Transverse colon (tissue), 4 donors: ENCODE measurements around the gene GPR18. TPM values are rescaled to one million over a fixed set of nuclear protein-coding genes. Genes with fewer than 3 reads are reported as not detected.

Experiments
- DNase-seq: peaks from one replicate; pipeline ENCODE4 v3.0.0-alpha.2; 2019
- H3K27ac ChIP-seq, 4 donors: fragments of 200-600 bp; sonication (generic); 2 replicates each; pipeline ENCODE4 v1.5.1; 2016 to 2018; ENCODE audit warnings: inconsistent platforms in 4 of 4
- H3K27me3 ChIP-seq: fragments of 200-600 bp; sonication (generic); 2 replicates; pipeline ENCODE4 v1.5.1; 2017; ENCODE audit warnings: inconsistent platforms
- H3K36me3 ChIP-seq, 4 donors: fragments of 200-600 bp; sonication (generic); 2 replicates each; pipeline ENCODE4 v1.5.1; 2017 to 2019; ENCODE audit warnings: inconsistent platforms in 4 of 4
- H3K4me1 ChIP-seq, 4 donors: fragments of 200-600 bp; sonication (generic); 2 replicates each; pipeline ENCODE4 v1.5.1; 2017 to 2020; ENCODE audit warnings: inconsistent platforms in 4 of 4
- H3K4me3 ChIP-seq, 4 donors: fragments of 200-600 bp; sonication (generic); 1 replicate in 1 of 4; 2 replicates in 3 of 4; pipeline versions ENCODE4 v1.5.1 to v1.6.1; 2017 to 2019; ENCODE audit warnings: inconsistent platforms in 4 of 4
- H3K9me3 ChIP-seq, 2 donors: fragments of 200-600 bp; sonication (generic); 2 replicates each; pipeline ENCODE4 v1.5.1; 2017 to 2019; ENCODE audit warnings: inconsistent platforms in 2 of 2
- CTCF ChIP-seq, 5 experiments: fragments of 200-600 bp in 3 of 5; fragments of 450-650 bp in 2 of 5; sonication (generic) in 3 of 5; IDR thresholded peaks; 1 replicate in 2 of 5; 2 replicates in 3 of 5; pipeline ENCODE4 v1.5.1; 2016 to 2017; ENCODE audit warnings: antibody characterized with exemption in 5 of 5, inconsistent platforms in 3 of 5, mild to moderate bottlenecking in 2 of 5, moderate library complexity in 1 of 5
- EP300 ChIP-seq: sonication (generic); formaldehyde crosslinking; IDR thresholded peaks from one replicate; pipeline ENCODE4 v1.6.1; 2017; ENCODE audit warnings: antibody characterized with exemption, low read depth
- POLR2A ChIP-seq: fragments of 450-650 bp; IDR thresholded peaks from one replicate; pipeline ENCODE4 v1.6.1; 2016; ENCODE audit warnings: antibody characterized with exemption, mild to moderate bottlenecking, moderate library complexity
- POLR2AphosphoS5 ChIP-seq, 3 donors: sonication (generic); formaldehyde crosslinking; IDR thresholded peaks; one replicate each; pipeline ENCODE4 v1.6.1; 2016; ENCODE audit warnings: antibody characterized with exemption in 3 of 3
- WGBS, 2 donors: methylation state at CpG; one replicate each; pipeline ENCODE4 v1.1.5; 2018; ENCODE audit warnings: low coverage in 1 of 2; 5-methylcytosine and 5-hydroxymethylcytosine counted together
- in situ Hi-C, 4 donors: fragments of 200-750 bp; cut with MboI; loops; one replicate each; pipeline versions ENCODE4 v1.15.0 to v1.15.1; 2017; ENCODE audit warnings: low sequenced_read_pairs in 3 of 4, low pct_ligation_motif_present in 1 of 4, low pct_unique_long_range_greater_than_20kb in 1 of 4
- intact Hi-C: fragments of 100-400 bp; cut with DNase I; formaldehyde crosslinking; loops from one replicate; pipeline ENCODE4 v1.15.1; 2023; ENCODE audit warnings: low total_unique reads
- total RNA-seq, 4 donors: library from RNA; depleted of rRNA; stranded (reverse); fragments of >200 nt; gene quantifications; one replicate each; pipeline ENCODE4 v1.1.0, GENCODE V29; 2016

GPR18 gene
- total RNA-seq, 4 donors from 2014 or later: 0.41 to 0.48 TPM; not detected in 2

GRCh38 chr13:99273128-99273527, 14.9 kb upstream of the GPR18 start:
- peaks cover 0 to 10% of the 10 kb centered on the region in 2 donors for H3K9me3 ChIP-seq
- intact Hi-C loops: no loop called here
- H3K27ac ChIP-seq: no peak overlapping the region
- TF ChIP-seq EP300: no peak
- no peak for TF ChIP-seq POLR2A
- no peak for TF ChIP-seq POLR2AphosphoS5 (IDR thresholded peaks at IDR 0.05)
- no peak for TF ChIP-seq CTCF (IDR thresholded peaks at IDR 0.05)
- in situ Hi-C loops: loop anchor here in 3 of 4 donors (5.0 to 10.0 kb wide), 2 partner anchors 162 to 164 kb away; no protein-coding TSS in a partner anchor
- no peaks in the 10 kb centered on the region for H3K36me3 ChIP-seq
- peaks cover 0 to 4% (median under 1%) of the 10 kb centered on the region in 4 donors for H3K4me1 ChIP-seq
- WGBS, 2 donors: 98 to 100% methylated on average over 2 of the region's 2 CpGs
- H3K4me3 ChIP-seq: no peak overlapping the region
- H3K27me3 ChIP-seq: no peaks in the 10 kb centered on the region
- DNase-seq: no peak

GRCh38 chr13:99272481-99272880, 14.3 kb upstream of the GPR18 start:
- H3K27ac ChIP-seq: no peak overlapping the region
- intact Hi-C loops (no loop called here), in situ Hi-C loops (loop anchor here in 3 of 4 donors (5.0 to 10.0 kb wide), 2 partner anchors 162 to 165 kb away; no protein-coding TSS in a partner anchor)
- H3K36me3 ChIP-seq: no peaks in the 10 kb centered on the region
- H3K4me3 ChIP-seq: no peak overlapping the region
- 82 to 94% methylated on average over 2 of the region's 2 CpGs for WGBS, 2 donors
- peaks cover 0 to 4% (median 0%) of the 10 kb centered on the region in 4 donors for H3K4me1 ChIP-seq
- TF ChIP-seq POLR2AphosphoS5 (IDR thresholded peaks at IDR 0.05) (no peak), EP300 (no peak), POLR2A (no peak), CTCF (IDR thresholded peaks at IDR 0.05) (no peak)
- no peak for DNase-seq
- peaks cover 0 to 10% of the 10 kb centered on the region in 2 donors for H3K9me3 ChIP-seq
- no peaks in the 10 kb centered on the region for H3K27me3 ChIP-seq

GRCh38 chr13:99271249-99271648, 13.1 kb upstream of the GPR18 start:
- Histone ChIP-seq H3K27ac (peak overlapping the region; percentile 13 to 43 (median 21)), H3K27me3 (no peaks in the 10 kb centered on the region), H3K9me3 (peaks cover 0 to 10% of the 10 kb centered on the region in 2 donors), H3K36me3 (no peaks in the 10 kb centered on the region), H3K4me1 (peaks cover 0 to 4% (median 0%) of the 10 kb centered on the region in 4 donors), H3K4me3 (no peak overlapping the region)
- WGBS, 2 donors: 90% methylated on average over 3 of the region's 3 CpGs; no CpG with 5 or more reads in 1 of the 2 donors
- in situ Hi-C loops (loop anchor here in 3 of 4 donors (5.0 to 10.0 kb wide), 2 partner anchors 164 to 166 kb away; no protein-coding TSS in a partner anchor), intact Hi-C loops (no loop called here)
- no peak for DNase-seq
- no peak for TF ChIP-seq POLR2A
- TF ChIP-seq CTCF (IDR thresholded peaks at IDR 0.05): no peak
- TF ChIP-seq EP300: no peak
- no peak for TF ChIP-seq POLR2AphosphoS5 (IDR thresholded peaks at IDR 0.05)

GRCh38 chr13:99270518-99270917, 12.3 kb upstream of the GPR18 start:
- intact Hi-C loops: no loop called here

More at GRCh38 chr13:99270518-99270917, 12.3 kb upstream of the GPR18 start:
- in situ Hi-C loops: loop anchor here in 3 of 4 donors (5.0 to 10.0 kb wide), 2 partner anchors 164 to 167 kb away; no protein-coding TSS in a partner anchor
- Histone ChIP-seq H3K27ac (peak overlapping the region; percentile 13 to 43 (median 21)), H3K9me3 (peaks cover 0 to 10% of the 10 kb centered on the region in 2 donors), H3K4me1 (peaks cover 0 to 7% (median 0%) of the 10 kb centered on the region in 4 donors), H3K36me3 (no peaks in the 10 kb centered on the region), H3K4me3 (no peak overlapping the region), H3K27me3 (no peaks in the 10 kb centered on the region)
- TF ChIP-seq POLR2A (no peak), EP300 (no peak), POLR2AphosphoS5 (IDR thresholded peaks at IDR 0.05) (no peak), CTCF (IDR thresholded peaks at IDR 0.05) (no peak)
- DNase-seq: no peak
- WGBS, 2 donors: 80 to 83% methylated on average over 2 of the region's 2 CpGs
